ENCODE data around the gene TLNRD1. TPM values are rescaled to one million over a fixed set of nuclear protein-coding genes. Genes with fewer than 3 reads are reported as not detected.

Gene TLNRD1
- total RNA-seq, 6 donors from 2014 or later = 23.0 to 55.7 (median 36.0) TPM

- WGBS, 2 donors = 63 to 71% methylated on average over 4 of the region's 4 CpGs
- H3K9me3 ChIP-seq = no peaks in the 10 kb centered on the region
- H3K36me3 ChIP-seq = no peaks in the 10 kb centered on the region
- no peak for DNase-seq
- peaks cover 26 to 44% (median 30%) of the 10 kb centered on the region in 4 donors for H3K4me1 ChIP-seq
- H3K27me3 ChIP-seq = no peaks in the 10 kb centered on the region
- TF ChIP-seq CTCF (IDR thresholded peaks at IDR 0.05) (no peak), POLR2A (IDR thresholded peaks at IDR 0.05) (no peak), POLR2AphosphoS5 (IDR thresholded peaks at IDR 0.05) (no peak), EP300 (IDR thresholded peaks at IDR 0.05) (no peak)
- no peak overlapping the region for H3K27ac ChIP-seq
- H3K4me3 ChIP-seq = no peak overlapping the region
- no peak for ATAC-seq (ENCODE audit: low FRiP score in 2 of 2)
Measured at GRCh38 chr15:80992006-80992405, 8.7 kb upstream of the TLNRD1 start.

DNA sequence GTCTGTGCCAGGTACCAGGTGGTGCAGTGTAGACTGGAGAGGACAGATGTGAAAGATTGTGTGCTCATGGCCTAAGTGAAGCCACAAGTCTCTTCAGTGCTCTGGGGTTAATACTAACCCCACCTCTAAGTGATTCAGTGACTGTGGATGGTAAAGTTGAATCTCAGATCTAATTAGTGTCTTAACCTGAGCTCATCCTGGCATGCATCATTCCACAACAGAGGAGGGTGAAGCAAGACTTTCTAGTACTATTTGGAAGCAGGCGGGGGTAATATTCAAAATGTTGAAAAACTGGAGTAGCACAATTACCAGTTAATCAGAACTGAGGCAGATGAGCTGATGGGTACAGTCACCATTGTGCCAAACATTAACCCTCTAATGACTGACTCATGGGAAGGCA is 8.3 kb upstream of the TLNRD1 start:
- H3K4me1 ChIP-seq = peaks cover 24 to 40% (median 27%) of the 10 kb centered on the region in 4 donors
- no peak for DNase-seq

GRCh38 chr15:80996247-80996646 is 4.5 kb upstream of the TLNRD1 start:
- Histone ChIP-seq H3K27ac (no peak overlapping the region), H3K9me3 (no peaks in the 10 kb centered on the region), H3K4me3 (no peak overlapping the region), H3K36me3 (no peaks in the 10 kb centered on the region), H3K27me3 (no peaks in the 10 kb centered on the region), H3K4me1 (peaks cover 3 to 24% (median 8%) of the 10 kb centered on the region in 4 donors)
- ATAC-seq (ENCODE audit: low FRiP score in 2 of 2) = no peak
- WGBS, 2 donors = 95 to 100% methylated on average over 1 of the region's 1 CpG
- no peak for DNase-seq
- peak; percentile 25 to 52 (median 40) for TF ChIP-seq CTCF (IDR thresholded peaks at IDR 0.05)
- TF ChIP-seq POLR2AphosphoS5 (IDR thresholded peaks at IDR 0.05) = no peak

More for the DNA sequence above, 8.3 kb upstream of the TLNRD1 start:
- 83 to 100% methylated on average over 1 of the region's 1 CpG for WGBS, 2 donors
- Histone ChIP-seq H3K27ac (no peak overlapping the region), H3K27me3 (no peaks in the 10 kb centered on the region), H3K4me3 (no peak overlapping the region), H3K9me3 (no peaks in the 10 kb centered on the region), H3K36me3 (no peaks in the 10 kb centered on the region)
- TF ChIP-seq POLR2AphosphoS5 (IDR thresholded peaks at IDR 0.05) (no peak), POLR2A (IDR thresholded peaks at IDR 0.05) (no peak), EP300 (IDR thresholded peaks at IDR 0.05) (no peak), CTCF (IDR thresholded peaks at IDR 0.05) (no peak)
- ATAC-seq (ENCODE audit: low FRiP score in 2 of 2) = no peak

GRCh38 chr15:80997692-80998091 is 3.0 kb upstream of the TLNRD1 start:
- DNase-seq = no peak
- no peak for ATAC-seq (ENCODE audit: low FRiP score in 2 of 2)
- no peak for TF ChIP-seq POLR2AphosphoS5 (IDR thresholded peaks at IDR 0.05)
- TF ChIP-seq EP300 (IDR thresholded peaks at IDR 0.05) = no peak
- TF ChIP-seq CTCF (IDR thresholded peaks at IDR 0.05) = no peak
- TF ChIP-seq POLR2A (IDR thresholded peaks at IDR 0.05) = no peak
- H3K4me3 ChIP-seq = no peak overlapping the region
- WGBS, 2 donors = 97 to 100% methylated on average over 1 of the region's 1 CpG
- no peaks in the 10 kb centered on the region for H3K27me3 ChIP-seq
- H3K9me3 ChIP-seq = no peaks in the 10 kb centered on the region
- H3K27ac ChIP-seq = peak overlapping the region in 1 of 4 donors; percentile 66
- H3K36me3 ChIP-seq = peaks cover 0 to 4% (median 2%) of the 10 kb centered on the region in 4 donors
- peaks cover 7 to 25% (median 15%) of the 10 kb centered on the region in 4 donors for H3K4me1 ChIP-seq

GRCh38 chr15:80998251-80998650 is 2.5 kb upstream of the TLNRD1 start:
- Histone ChIP-seq H3K36me3 (peaks cover 0 to 9% (median 6%) of the 10 kb centered on the region in 4 donors), H3K4me3 (no peak overlapping the region), H3K9me3 (no peaks in the 10 kb centered on the region), H3K4me1 (peaks cover 13 to 31% (median 20%) of the 10 kb centered on the region in 4 donors), H3K27me3 (no peaks in the 10 kb centered on the region), H3K27ac (peak overlapping the region; percentile 26 to 67 (median 54))
- DNase-seq = no peak
- no peak for TF ChIP-seq EP300 (IDR thresholded peaks at IDR 0.05)
- no peak for TF ChIP-seq POLR2AphosphoS5 (IDR thresholded peaks at IDR 0.05)
- no peak for TF ChIP-seq CTCF (IDR thresholded peaks at IDR 0.05)
- WGBS, 2 donors = 67 to 78% methylated on average over 1 of the region's 1 CpG
- ATAC-seq (ENCODE audit: low FRiP score in 2 of 2) = no peak

Data from upper lobe of left lung (tissue), 6 donors.